HG02642 (cell line): ENCODE data around the gene PALM2AKAP2.

Experiments
- ATAC-seq: cut with Tn5 transposase; IDR thresholded peaks from one replicate; pipeline ENCODE4 v1.9.1; 2021; ENCODE audit warnings: mild to moderate bottlenecking; ENCODE audit not compliant: unreplicated experiment, poor library complexity

Gene PALM2AKAP2

DNA sequence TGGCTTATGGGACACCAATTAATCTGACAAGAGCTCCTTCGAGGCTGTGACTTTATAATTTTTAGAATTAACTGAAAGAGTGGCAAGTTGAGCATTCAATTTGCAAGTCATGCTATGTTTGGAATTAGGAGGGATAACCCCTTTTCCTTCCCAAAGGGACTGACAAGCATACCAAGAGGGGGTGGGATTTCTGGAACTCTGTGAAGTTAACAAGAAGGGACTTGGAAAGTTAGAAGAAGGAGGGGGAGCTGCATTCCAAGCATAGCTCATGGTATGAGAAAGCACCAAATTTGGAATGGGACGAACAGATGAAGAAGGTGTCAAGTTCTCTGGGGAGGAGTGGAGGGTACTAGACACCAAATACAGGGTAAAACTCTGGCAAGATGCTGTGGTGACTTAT, 8.9 kb upstream of the PALM2AKAP2 start:
- no peak for ATAC-seq

DNA sequence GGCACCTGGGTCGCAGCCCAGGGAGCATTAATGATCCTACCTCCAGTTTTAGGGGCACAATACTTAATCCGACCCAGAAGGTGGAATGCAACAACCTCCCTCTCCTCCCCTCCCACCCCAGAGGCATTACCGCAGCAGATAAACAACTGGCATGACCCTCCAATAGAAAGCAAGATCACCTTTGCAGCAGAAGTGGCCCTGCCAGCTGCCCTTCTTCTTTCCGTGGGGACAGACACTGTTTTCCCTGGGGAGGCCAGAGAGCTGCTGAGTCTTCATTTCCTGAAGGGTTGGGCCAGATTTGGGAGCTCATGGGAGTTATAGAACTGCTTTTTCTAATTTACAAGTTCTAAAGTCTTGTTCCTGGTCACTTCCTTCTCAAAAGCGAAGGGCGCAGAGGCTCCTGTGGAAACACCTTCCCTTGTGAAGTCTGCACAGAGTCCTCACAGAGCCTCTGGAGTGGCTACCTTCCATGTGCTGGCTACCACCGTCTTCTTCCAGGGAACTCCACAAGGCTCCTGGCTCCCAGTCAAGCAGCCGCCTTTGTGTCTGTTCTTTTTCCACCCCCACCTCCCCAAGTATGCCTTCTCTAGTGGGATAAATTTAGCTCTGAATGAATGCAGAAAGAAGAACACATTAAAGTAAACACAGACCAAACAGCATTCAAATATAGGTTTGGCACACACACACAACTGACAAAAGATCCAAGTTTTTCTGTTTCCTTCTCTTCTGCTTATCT, 8.0 kb upstream of the PALM2AKAP2 start:
- ATAC-seq, result no peak

DNA sequence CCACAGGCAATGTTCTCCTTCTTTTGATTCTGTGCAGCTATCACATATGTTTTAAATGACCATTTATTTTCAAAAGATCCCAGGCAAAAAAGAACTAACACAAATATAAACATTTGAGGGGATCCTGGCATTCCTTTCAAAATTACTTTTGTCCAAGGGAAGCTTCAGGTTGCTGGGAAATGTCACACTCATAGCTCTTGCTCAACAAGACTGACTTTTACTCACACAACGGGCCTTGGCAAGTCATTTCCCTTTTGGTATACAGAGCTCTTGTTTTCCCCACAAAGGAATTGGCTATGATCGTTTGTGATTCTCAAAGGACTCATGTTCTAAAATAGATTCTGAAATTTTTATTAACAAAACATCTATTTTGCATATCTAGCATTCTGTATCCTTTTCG, 4.5 kb upstream of the PALM2AKAP2 start:
- ATAC-seq, result no peak

DNA sequence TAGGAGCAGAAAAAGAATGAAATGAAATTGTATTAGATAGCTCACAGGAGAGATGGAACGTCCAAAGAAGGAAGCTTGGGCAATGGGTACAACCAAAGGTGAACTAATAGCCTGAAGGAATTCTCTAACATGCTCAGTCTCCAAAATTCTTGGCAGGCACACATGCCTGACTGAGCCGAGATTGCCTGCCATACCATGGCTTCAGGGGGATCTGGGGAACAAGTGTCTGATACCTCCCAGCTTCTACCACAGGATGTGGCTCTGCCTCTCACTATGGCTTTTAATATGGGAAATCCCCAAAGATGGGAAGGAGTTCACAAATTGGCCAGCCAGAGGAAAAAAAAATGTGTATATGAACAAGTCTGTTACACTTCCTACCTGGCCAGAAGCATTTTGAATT, 3.6 kb upstream of the PALM2AKAP2 start:
- ATAC-seq, result no peak

DNA sequence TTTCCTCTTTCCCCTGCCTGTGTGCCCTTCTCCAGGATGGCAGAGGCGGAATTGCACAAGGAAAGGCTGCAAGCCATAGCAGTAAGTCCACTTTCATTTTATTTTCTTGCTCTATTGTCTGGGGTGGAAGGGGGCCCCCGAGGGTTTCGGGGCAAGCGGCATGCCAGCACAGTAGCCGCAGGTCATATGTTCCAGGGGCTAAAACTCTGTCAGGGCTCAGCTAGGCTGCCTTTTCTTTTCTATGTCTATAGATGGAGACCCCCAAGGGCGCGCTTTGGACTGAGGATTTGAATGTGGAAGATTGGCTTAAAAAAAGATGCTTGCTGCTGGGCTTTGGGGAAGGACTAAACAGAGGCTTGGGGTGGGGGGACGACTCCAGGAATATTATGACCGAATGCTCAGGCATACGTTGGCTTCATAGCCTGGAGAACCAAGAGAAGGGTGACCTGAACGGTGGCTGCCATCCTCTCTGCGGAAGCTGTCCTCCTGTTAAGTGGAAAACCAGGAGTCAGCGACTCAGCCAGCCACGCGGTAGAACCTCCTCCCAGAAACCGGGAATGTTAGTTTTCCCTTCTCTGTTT, 545 bp downstream of the PALM2AKAP2 start:
- no peak for ATAC-seq

DNA sequence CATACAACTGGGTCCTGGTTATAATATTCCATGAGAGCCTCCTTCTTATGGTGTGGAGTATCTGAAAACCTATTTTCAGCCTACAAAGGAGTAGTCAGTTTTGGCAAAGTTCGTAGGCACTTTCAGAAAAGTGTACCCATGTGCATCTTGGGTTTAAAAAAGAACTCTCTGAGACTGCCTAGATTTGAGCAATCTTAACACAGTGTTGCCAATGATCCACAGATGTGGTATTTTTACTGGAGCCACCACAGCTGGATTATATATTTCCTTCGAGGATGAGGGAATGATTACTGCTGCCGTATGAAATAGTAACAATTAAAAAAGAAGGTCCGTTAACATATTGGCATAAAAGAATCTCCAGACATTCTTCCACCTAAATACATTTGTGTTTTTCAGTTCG, 1.1 kb downstream of the PALM2AKAP2 start:
- ATAC-seq, result no peak

DNA sequence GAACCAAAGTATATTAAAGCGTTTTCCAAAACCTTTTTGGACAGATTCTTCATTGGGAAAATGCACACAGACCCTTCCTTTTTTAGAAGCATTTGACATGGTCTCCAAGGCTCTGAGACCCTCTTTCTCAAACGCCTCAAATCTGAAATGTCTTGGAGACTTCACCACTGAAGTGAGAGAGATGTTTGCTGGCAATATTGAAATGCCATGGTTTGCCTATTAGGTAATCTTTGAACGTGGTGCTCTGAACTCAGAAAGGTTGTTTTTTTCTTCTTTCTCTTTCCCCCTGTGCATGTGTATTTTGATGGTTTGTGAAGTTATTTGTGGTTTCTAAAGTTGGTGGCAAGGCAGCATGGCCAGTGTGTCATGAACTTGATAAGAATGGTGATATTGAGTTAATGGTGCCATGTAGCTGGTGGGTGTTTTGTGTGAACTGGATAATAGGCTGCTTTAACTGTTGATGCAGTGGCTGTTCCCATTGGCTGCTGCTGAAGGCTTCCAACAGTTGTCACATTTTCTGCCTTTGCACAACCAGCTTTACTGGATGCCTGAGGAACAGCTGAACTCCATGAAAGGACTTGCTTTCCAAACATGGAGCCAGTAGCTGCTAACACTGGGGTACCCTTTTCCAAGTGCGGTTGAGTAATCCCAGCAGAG, 1.7 kb downstream of the PALM2AKAP2 start:
- no peak for ATAC-seq

DNA sequence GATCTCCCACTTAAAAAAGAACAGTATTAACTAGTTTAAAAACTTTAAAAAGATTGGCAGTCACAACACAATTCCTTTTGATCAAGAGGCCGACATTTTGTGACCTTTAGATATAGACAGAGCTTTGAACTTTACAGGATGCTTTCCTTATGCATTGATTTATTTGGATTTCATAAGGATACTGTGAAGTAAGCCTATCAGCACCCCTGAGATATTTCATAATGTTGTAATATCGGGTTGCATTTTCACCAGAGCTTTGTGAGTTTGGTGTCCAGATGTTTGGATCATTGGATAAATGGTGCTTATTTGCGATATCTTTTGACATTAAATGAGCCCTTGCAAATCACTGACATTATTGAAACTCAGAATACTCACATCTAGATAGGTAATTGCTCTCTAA, 7.7 kb downstream of the PALM2AKAP2 start:
- no peak for ATAC-seq

DNA sequence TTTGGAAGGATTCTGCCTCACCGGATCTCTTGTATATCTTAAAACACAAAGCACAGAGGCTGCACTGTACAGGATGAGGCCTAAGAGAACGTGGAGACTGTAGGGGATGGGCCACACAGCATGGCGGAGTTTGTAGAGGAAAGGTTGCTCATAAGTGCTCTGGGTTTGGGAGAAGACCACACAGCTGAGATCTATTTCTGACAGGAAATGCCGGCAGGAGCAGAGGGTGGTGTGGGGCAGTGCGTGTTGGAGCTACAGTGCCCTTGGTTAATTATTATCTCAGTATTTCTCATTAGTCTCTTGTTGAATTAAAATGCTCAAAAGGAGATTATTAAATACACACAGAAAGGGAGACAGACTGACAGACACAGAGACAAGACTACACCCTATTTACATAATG, 9.6 kb downstream of the PALM2AKAP2 start:
- no peak for ATAC-seq

DNA sequence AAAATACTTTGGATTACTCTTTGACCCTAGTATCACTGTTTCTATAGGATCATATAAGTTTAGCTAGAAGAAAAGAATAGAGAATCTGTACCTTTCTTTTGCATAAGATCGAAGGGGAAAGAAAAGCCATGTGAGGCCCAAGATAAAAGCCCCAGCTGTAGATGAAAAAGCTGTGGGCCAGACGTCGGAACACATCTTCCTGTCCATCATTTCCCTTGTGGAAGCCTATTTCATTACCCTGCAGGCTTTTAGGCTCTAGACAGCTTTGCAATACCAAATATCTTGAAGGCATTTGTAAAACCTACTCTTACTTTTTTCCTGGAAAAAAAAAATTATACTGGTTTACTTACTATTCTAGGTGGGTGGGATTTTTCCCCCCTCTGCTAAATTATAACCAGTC, 10.0 kb downstream of the PALM2AKAP2 start:
- no peak for ATAC-seq

DNA sequence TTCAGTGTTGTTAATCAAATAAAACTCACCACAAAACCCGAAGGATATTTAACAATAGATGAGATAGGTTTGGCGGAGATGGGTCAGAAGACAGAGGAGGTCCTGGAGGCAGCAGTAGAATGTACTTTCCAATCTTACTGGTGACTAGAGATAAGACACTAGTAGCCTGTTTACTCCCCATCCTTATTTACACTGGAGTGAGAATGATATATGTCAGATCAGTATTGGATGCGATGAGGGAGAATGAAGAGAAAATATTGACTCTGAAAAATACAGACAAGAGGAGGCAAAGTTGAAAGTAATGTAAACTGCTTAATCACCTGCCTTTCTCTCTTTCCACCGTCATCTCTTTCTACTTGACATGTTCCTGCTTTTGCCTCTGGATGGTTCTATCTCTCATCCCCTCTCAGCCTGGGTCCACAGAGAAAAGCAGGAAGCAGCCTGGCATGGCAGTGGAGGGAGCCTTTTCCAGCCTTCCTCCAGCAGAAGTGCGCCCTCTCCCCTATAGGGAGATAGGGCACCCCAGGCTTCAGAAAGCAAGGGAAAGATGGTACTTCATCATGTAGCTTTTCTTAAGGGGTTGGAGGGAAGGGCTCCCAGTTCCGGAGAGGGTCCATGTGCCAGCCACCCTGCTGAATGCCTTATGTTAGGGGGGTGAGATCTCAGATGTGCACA, 11.1 kb downstream of the PALM2AKAP2 start:
- no peak for ATAC-seq

DNA sequence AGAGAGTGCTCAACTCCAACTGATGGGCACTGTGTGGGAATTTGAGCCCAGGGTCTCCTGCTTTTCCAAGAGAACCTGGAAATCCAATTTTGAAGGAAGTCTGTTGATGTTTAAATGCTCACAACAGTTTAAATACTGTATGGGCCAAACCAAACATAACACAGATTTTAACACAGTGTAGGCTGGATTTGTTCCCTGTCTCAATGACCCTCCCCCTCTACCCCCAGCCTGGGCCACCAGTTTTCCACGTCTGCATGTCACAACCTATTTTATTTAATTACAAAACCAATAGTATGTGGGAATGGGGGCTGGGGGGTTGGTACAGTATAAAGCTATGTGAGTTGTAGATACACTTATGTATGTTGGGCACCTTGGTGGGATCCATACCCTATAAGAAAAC, 11.7 kb downstream of the PALM2AKAP2 start:
- no peak for ATAC-seq

DNA sequence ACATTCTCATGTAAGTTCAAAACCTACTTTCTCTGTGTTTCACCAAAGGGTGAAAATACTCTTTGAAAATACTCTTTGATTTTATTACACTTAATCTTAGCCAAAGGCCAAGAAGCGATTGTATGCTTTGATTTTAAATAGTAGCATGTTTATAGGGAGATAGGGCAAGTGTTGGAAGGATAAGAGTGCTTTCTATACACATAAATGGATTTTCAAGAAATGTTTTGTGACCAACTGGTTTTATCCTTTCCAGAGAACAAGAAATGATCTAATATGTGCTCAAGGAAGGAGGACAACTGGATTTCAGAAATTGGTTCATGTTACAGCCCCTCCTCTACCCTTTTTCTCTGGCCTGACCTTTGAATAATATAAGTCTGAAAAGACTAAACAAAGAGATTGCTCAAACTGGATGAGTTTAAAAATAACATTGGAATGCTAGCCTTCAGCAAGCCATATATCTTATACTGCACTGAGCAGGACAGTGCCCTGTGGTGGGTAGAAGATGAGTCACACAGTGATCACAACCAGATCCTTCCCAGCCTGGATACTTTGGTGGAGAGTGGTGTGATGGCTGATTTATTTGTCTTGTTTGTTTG, 13.1 kb downstream of the PALM2AKAP2 start:
- ATAC-seq, result no peak

DNA sequence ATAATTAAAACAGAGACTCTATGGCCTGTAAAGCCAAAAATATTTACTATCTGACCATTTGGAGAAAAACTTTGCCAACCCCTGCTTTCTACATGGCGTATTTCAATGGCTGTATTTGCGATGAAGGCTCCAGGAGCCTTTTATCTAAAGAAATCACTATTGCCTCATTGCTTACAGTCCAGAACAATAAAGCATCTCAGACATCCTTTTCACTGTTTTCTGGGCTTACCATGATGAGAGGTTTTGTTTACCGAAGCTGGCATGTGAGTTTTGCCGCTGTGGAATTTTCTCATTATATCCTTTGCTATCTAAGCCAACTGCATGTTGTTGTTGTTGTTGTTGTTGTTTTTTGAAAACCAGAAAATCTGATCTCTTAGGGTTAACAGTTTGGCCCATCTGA, 13.9 kb downstream of the PALM2AKAP2 start:
- ATAC-seq, result no peak

DNA sequence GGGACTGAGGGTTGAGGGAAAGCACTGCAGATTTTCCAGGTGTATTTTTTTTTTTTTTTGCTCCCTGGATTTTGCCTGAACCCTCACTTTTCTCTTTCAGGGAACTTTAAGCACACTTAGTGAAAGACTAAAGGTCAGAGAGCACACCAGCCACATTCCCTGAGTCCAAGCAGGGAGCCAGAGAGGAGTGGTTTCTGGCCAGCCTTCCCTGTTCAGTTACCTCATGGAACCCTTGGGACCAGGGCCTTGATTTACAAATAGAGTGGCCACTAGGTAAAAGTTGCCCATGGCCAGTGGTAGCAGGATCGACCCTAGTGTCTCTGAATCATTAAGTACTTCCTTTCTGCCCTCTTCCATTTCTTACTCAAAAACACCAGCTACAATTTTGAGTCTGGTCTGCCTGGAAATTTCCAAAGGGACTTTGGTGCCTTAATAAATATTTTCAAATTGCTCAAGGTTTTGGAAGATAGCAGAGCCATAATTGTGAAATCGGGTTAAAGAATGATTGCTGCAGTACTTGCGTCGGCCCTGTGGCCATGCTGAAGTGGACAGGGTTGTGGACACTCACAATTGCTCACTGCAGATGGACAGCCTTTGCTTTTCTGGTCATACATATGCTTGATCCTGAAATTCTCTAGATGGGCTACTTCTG, 14.5 kb downstream of the PALM2AKAP2 start:
- no peak for ATAC-seq

DNA sequence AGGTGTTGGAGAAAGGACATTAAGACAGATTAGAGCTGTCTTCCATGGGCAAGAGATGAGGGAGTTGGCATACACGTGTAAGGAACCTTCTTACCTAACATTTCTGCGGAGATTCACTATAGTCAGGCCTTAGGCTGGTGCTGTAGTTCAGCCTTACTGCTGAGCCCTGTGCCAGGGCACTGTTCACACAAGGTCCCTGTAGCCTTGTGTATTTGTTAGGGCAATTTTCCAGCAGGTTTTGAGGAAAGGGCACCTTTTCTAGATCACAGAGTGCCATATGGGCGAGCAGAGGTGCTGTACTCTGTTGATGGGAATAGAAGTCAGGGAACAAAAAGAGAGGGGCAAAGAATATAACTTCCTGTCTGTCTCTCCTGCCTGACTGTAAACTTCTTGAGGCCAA, 15.6 kb downstream of the PALM2AKAP2 start:
- ATAC-seq, result no peak

DNA sequence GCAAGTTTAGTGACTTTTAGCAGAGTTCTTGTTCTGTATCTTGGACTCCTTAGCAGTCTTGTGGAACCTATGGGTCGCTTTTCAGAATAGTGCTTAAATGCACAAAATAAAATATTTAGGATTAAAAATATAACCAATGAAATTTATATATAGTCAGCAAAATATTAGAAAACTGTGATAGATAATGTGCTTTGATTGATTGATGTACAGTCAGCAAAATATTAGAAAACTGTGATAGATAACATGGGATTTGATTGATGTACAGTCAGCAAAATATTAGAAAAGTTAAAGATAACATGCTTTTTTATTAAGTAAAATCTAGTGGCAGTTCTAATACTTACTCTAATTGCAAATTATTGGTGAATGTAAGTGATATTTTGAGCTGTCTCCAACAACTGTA, 16.1 kb downstream of the PALM2AKAP2 start:
- no peak for ATAC-seq

DNA sequence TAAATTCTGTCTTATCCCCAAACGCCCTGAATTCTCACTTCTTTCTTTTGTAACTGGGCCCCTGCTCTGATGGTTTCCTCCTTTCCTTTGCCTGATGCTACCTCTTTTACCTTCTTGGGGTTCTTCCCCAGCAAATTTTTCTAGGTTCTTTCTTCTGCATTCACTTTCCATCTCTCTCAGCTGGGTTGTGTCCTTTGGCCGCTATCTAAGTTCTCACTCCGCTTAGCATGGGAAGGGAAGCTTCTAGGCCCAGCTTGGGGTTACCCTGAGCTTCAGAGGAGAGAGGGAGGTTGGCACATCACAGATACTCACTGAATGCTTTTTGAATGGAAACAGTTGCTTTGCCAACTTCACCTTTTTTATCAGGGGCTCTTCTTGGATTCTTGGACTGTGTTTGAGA, 17.0 kb downstream of the PALM2AKAP2 start:
- ATAC-seq, result no peak

DNA sequence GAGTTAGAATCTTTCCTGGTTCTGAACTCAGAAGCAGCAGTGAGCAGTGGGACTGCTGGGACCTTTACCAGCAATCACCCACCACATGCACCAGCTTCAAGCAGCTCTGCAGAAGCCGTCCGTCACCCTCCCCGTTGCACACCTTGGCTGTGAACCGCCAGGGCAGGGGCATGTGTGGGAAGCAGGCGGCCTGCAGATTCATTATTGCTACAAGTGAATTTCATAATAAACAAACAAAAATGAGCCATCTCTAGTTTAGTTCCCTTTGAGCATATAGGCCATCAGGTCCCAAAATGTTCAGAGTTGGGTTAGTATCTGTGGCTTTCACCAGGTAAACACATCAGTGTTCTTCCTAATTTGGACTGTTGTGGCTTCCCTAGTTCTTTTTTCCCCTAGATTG, 17.5 kb downstream of the PALM2AKAP2 start:
- ATAC-seq, result no peak

DNA sequence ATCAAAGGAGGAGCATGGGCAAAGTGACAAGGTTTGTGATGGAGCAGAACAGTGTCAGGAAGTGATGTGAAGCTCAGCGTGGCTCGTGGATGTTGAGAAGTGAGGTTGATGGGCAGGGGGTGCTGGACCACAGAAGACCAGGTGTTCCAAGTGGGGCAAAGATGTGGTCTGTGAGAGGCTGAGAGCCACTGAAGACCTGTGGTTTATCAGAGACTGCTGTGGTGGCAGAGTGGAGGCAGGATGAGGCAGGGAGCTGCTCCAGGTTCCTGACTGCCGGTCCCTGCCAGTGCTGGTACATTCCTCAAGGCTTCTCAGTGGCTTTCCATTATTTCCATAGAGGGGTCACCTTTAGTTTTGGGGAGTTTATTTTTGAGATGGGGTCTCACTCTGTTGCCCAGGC, 19.1 kb downstream of the PALM2AKAP2 start:
- no peak for ATAC-seq
